Measurements from ENCODE around the gene MACROD2.
"Not testable (repeated sequence)": the region's sequence is repeated elsewhere in the genome, so short reads cannot be mapped to it uniquely, and the experiment has no call there.

The MACROD2 gene

DNA sequence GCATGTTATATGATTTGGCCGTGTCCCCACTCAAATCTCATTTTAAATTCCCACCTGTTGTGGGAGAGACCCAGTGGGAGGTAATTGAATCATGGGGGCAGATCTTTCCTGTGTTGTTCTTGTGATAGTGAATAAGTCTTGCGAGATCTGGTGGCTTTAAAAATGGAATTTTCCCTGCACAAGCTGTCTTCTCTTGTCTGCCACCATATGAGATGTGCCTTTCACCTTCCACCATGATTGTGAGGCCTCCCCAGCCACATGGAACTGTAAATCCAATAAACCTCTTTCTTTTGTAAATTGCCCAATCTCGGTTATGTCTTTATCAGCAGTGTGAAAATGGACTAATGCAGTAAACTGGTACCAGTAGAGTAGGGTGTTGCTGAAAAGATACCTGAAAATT is 986.2 kb downstream of the MACROD2 start:
- not testable (repeated sequence) for DNase-seq

DNA sequence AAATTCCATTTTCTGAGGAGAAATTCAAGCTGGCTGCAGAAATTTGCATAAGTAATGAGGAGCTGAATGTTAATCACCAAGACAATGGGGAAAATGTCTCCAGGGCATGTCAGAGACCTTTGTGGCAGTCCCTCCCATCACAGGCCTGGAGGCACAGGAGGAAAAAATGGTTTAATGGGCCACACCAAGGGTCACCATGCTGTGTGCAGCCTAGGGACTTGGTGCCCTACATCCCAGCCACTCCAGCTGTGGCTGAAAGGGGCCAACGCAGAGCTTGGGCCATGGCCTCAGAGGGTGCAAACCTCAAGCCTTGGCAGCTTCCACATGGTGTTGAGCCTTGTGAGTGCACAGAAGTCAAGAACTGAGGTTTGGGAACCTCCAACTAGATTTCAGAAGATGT is 987.0 kb downstream of the MACROD2 start:
- not testable (repeated sequence) for DNase-seq

DNA sequence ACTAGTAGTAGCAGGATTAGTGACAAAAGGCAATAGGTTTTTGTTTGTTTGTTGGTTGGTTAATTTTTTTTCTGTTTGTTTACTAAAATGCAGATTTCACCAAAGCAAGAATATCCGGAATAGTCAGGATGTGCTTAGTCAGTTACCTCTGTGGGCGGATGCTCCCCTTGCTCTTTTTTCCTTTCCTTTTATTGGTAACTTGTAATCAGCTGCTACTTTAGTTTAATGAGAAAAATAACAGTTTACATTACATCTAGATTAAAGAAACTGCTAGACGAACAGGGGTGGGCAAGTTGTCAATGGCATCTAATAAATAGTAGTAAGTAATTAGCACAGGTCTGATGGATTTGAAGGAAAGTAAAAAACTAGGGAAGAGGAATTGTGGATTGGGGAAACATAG is 989.0 kb downstream of the MACROD2 start:
- DNase-seq = no peak

DNA sequence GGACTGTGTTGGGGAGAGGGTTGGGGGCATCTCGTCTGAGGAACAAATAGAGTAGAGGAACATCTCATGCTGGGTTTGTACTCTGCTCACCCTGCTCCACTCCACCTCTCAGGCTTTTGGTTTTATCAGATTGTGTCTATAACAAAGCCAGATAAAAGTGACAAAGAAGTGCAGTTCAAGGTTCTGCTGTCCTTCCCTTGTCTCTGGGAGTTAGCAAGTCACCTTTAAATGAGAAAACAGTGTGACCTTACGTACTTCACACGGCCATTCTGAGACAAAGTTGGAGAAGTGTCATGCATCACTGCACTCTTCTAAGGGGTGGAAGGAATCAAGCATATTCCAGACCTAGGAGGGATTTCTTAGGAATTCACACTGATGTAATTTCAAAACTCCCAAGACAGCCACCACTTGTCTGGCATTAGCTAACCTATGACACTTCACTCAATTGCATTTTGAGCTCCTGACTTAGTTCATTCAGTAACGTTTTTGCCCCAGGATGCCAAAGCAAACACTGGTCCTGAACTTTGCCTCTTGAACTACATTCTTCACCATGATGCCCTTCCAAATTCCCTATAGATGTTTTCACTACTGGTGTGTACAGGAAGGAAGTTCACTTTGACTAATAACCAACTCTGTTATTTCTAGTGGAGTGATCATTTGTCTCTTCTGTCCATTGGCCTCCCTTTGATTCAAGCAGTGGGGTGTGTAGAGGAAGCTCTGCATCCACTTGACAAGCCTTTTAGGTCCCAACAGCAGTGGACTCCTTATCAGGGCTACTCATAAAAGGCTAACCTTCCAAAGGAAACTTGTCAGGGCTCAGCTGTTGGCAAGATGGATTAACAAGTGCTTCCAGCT is 989.7 kb downstream of the MACROD2 start:
- DNase-seq = no peak

DNA sequence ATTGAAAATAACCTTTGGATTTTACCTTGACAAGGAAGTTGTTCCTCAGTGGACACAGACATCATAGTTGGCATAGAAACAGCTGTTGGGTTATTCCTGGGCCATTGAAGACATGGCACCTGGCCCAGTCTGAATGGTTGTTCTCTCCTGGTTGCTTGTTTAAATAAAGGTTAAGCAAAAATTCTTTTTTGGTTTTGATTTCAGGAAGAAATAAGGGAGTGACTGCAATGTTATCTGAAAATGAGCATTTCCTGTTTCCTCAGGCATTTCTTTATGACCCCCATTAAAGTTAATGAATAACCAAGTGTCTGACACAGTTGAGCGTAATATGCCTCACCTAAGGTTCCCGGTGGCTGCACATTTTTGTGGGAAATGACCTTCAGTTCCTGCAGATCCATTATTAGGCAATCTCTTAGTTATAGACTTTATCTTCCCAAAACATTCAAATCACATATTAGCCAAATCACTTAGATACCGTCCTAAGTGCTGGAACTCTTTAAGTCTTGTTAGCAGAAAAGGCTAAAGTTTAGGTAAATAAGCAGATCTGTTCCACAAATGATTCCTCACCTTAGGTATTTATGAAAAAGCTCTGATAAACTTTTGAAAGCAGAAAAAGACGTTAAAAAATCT is 990.8 kb downstream of the MACROD2 start:
- no peak for DNase-seq

DNA sequence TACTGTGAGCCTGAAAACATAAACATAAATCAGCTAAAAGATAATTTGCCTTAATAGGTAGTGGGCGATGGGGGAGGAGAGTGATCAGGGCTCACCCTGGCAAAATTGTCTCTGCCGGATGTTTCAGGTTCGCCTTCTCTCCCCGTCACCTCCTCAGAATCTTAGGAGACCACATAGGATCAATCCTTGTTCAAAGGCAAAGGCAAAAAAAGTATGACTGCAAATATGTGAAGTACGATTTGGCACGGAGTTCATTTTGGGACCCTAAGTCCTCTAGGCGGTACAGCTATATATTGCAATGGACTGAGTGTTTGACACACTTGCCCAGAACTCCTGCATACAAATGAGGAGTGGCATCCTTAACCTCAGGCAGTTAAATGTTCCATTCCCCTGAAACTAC is 991.3 kb downstream of the MACROD2 start:
- no peak for DNase-seq

DNA sequence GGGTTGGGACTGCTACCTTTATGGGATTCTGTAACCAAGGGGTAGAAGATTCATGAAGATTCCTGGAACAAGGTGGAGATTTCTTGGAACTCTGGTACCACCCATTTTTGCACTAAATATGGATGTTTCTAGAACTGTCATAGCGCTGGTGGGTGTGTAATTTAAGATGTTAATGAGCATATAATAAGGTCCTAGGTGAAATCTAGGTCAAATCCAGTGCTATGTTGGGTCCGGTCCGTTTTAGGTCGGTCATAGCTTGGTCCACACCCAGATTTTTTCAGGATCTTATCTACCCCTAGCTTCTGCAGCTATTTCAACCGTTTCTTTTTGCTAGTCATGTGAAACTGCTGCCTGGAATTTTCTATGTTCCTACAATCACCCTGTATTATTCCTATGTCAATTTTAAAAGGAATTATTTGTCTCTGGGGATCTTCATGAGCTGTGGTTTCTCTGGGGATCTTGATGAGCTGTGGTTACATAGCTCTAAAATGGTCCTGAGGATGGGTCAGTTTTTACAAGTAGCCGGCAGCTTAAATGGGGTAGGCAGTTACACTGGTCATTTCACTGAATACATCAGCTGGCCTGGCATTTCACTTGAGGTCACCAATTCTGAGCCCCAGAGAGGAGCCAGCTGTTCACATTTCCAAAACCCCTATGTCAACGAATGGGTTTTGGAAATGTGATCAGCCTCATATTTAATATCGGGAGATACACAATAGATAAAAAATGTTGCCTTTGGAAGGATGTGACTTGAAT is 994.4 kb downstream of the MACROD2 start:
- DNase-seq = no peak

DNA sequence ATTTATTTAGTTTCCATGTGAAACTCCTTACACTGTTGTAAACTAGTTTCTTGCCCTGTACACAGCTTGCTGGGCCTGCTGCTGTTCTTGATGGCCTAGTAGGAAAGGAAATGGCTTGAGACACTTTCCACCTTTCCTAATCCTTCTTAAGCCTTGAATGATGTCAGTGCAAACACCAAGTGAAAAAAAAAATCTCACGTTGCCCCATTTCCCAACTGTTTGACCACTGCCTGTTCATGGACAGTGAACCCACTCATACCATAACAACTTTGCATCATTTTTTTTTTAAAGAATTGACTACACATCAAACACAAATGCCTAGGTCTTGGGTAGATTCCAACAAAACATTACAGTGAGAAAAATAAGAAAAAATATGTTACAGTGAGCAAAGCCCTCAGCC is 995.7 kb downstream of the MACROD2 start:
- no peak for DNase-seq

DNA sequence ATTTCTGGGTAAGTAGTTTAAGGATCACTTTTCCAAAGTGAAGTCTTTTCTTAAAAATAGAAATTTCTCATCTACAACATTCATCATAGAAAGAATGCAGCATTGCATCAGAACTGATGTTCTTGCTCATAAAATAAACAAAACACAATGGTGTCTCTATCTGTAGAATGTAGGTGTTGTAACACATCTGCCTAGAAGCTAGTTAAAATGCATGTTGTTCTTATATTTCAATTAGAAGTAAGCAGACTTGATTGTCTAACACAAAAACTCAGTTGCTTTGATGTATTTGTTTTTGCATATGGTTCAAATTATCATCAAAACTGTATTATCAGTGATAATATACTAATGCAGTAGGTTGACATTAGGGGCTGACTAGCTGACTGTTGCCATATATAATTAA is 996.8 kb downstream of the MACROD2 start:
- no peak for DNase-seq

DNA sequence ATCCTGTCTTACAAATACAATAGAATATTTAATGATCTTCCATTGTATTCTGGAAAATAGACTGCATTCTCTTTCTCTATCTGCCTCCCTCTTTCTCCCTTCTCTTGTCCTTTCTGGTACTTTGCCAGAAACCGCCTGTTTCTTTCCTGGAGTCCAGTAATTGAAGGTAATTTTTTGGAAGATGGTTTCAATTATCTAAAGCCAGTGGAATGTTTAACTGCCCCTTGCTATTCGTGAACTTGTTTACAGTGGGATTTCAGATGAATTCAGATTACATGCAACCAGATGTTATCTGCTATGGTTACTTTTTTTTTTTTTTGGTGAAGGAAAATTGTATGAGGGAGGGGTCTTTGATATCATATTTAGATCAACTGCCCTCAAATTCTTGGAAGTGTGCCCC is 997.6 kb downstream of the MACROD2 start:
- no peak for DNase-seq

DNA sequence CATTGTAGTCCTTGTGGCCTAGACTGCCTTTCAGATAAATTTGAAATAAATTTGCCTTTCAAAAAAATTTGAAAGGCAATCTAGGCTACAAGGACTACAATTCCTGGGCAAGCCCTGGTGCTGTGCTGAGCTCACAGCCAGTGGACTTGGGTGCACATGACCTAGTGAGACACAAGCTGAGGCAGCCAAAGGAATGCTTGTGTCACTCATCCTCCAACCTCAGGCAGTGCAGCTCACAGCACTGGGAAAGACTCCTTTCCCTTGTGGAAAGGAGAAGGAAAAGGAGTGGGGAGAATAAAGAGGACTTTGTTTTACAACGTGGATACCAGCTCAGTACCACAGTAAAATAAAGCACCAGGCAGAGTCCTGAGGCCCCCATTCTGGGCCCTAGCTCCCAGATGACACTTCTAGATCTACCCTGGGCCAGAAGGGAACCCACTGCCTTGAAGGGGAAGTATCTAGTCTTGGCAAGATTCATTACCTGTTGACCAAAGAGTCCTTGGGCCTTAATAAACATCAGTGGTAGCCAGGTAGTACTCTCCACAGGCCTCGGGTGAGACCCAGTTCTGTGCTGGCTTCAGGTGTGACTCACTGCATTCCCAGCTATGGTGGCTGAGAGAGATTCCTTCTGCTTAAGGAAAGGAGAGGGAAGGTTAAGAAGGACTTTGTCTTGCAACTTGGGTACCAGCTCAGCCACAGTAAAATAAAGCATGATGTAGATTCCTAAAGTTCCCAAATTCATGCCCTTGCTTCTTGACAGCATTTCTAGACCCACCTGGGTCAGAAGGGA is 1001.8 kb downstream of the MACROD2 start:
- no peak for DNase-seq

DNA sequence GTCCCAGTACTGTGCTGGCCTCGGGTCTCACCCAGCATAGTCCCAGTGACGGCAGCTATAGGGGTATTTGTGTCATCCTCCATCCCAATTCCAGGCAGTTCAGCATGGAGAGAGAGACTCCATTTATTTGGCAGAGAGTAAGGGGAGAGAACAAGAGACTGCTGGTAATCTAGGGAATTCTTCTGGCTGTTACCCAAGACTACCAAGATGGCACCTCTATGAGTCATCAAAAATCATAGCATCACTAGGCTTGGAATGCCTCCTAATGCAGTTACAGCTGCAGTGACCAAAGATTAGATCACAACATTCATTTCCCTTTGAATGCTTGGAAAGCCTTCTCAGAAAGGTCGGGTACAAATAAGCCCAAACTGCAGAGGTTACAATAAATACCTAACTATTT is 1002.5 kb downstream of the MACROD2 start:
- DNase-seq = no peak

DNA sequence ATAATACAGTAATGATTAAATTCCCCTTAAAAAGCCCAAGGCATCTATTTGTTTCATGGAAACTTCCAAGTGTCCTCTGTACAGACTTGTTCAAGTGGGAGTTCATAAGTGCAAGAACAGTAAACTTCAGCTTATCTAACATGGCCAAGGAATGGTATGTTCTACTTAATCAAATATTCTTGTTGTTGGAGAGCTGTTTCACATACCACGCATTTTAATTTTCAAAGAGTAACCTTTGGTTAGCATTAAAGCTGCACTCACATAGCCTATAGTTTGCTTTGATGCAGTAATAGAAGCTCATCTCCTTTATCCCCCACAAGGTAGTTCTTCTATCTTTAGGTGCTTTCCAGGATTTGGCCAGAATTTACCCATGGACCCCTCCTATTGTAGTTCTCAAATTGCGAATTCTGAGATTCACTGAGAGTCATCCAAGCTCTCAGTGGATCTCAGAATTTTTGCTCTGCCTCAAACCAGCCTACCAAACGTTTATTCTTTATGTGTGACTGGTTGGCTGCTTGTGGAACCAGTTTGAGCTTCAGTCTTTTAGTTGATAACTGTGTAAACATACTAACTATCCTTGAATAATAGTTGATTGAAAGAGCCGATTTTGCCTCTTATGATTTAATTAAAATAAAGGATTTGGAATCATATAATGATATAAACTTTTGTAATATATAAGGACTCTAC is 1010.1 kb downstream of the MACROD2 start:
- DNase-seq = no peak

DNA sequence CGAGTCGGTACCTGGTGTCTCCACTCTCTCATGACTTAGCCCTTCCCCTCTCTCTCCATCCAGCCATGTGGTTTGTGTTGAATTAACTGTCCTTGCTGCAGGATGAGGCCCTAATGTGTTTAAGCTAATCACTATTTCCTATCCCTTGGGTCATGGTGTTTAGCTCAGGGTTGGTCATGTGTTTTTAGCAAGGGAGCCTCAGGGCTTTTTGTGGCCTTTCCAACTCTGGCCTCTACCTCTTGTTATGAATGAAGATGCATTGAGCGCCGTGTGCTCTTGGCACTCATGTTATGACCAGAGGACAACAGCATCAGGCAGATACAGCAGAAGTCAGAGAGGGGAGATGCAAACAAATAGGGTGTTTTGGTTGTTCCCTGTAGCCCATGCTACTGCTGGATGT is 1016.3 kb downstream of the MACROD2 start:
- no peak for DNase-seq

DNA sequence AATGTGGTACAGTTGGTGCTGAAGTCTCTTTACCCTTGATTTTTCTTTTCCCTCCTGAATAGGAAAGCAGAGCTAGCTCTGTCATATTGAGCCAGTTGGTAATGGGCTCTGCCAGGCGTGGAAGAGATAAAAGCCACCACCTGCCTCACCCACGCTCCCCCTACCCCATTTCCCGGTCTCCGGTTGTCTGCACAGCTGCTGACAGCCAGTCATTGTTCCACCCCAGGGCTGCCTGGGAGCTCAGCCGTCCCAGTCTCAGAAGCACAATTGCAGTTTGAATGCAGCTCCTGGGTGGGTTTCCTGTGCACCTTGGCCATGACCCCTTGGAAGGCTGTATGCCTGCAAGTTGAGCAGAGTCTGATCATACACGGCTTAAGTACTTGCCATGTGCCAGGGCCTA is 1017.2 kb downstream of the MACROD2 start:
- peak; percentile 70 for DNase-seq

DNA sequence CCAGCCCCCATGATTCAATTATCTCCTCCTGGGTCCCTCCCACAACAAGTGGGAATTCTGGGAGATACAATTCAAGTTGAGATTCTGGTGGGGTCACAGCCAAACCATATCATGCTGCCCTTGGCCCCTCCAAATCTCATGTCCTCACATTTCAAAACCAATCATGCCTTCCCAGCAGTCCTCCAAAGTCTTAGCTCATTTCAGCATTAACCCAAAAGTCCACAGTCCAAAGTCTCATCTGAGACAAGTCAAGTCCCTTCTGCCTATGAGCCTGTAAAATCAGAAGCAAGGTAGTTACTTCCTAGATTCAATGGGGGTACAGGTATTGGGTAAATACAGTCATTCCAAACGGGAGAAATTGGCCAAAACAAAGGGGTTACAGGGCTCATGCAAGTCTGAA is 1021.6 kb downstream of the MACROD2 start:
- not testable (repeated sequence) for DNase-seq

DNA sequence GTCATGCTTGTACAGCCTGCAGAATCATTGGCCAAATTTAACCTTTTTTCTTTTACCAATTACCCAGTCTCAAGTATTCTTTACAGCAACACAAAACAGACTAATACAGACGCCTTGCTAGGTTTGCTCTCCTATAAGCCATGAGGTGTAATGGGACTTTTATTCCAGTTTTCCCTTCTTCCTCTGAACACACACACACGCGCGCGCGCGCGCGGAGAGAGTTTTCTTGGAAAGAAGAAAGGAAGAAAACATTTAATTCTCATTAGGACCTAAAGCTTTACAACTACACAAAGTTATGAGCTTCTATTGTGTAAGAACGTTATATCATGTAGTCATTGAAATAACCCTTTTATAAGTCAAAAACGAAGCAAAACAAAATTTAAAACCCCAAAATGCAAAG is 1023.6 kb downstream of the MACROD2 start:
- no peak for DNase-seq

DNA sequence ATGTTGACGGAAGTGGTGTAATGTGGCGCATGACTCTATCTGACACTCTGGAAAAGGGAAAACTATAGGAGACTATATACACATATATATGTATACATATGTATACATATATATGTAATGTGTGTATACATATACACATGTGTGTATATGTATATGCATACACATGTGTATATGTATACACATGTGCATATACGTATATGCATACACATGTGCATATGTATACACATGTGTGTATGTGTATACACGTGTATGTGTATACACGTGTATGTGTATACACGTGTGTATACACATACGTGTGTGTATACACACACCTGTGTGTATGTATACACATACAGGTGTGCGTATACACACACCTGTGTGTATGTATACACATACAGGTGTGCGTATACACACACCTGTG is 1025.5 kb downstream of the MACROD2 start:
- DNase-seq = no peak

DNA sequence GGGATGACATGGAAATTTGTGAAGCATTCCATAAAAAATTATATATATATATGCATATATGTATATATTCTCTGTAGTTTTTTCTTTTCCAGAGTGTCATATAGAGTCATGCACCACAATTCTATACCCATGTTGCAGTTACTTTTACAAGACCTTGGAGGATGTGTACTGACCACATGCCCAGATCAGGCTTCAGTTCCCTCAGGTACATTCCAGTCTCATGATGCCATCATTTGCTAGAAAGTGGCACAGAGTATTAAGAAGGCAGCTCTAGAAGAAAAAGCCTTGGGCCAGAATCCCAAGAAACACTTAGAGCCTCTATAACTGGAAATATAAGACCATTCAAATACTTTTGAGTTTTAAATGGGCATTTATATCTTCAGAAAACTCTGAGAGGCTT is 1027.6 kb downstream of the MACROD2 start:
- no peak for DNase-seq

DNA sequence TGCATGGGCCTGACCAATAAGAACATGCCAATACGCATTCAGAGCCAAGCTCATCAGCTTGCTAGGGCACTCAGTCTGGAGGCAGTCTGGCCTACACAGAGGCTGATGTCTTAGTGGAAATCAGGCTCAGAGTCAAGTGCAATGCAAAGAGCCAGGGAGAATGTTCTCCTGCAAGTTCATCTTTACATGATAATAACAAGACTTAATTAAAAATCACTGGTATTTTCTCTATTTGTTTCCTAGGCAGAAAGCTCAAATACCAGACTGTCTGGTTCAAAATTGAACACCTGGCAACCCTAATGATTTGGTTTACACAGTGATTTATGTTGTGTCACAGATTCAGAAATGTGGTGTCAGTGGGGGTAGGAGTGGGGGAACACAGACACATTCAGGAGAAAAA is 1031.4 kb downstream of the MACROD2 start:
- DNase-seq = no peak

DNA sequence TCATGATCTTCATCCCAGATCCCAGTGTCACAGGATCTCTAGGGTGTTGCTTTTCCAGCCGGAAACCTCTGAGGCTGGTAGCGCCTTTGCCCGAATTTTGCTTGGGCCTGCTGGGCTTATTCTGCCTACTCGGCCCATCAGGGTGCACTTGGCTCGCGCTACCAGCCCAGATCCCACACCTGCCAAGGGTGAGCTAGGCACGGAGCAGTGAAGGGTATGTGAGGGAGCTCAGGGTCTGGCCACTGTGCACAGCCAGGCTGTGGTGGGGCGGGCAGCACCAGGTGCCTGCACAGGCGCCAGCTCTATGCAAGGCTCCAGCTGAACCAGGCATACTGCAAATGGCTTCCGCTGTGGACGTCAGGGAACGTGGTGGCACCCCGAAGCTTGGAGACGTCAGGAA is 1035.5 kb downstream of the MACROD2 start:
- DNase-seq = no peak

DNA sequence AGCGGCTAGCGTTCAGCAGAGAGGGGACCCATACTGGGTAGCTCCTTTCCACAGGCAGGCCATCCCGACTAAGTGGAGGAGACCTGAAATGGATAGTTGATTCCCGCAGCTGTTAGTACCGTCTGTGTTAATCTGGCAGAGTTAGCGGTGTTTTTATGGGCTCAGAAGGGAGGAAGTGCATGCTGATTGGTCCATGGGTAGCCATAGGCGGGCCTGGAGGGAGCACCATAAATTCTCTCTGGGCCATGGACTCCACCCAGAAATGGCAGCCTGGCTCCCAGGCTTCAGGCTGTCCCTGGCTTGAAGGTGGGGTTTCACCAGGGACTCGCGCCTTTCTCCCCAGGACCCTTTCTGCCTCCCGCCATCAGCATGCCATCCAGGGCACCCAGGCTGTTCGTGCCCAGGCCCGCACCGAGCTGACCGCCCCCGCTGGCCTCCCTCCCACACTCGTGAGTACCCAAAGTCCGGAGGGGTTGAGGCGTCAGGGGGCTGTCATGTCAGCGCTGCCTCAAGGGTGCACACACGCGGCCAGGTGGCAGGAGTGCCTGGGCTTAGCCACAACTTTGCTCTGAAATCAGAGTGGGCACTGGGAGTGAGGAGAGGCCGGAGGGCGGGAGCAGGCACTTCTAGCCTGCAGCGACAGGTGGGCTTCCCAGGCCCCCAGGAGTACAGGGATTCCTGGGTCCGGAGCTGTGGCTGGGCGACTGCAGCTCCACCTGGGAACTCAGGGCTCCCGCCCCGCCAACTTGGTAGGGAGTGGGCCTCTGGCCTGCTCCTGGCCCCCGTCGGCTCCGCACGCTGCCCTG is 1036.4 kb downstream of the MACROD2 start:
- DNase-seq = no peak
